Neutrophil (primary cell): ENCODE data around the gene EXOC4.

Experiments
- H3K27ac ChIP-seq: fragments of 200-600 bp; sonication (generic); 2 replicates; pipeline ENCODE4 v1.5.1; 2016; ENCODE audit warnings: mild to moderate bottlenecking, moderate library complexity
- H3K27me3 ChIP-seq: fragments of 200-600 bp; sonication (generic); 2 replicates; pipeline ENCODE4 v1.6.0; 2016; ENCODE audit warnings: mild to moderate bottlenecking
- H3K36me3 ChIP-seq: fragments of 200-600 bp; sonication (generic); 2 replicates; pipeline ENCODE4 v1.5.1; 2017
- H3K4me1 ChIP-seq, 2 experiments: fragments of 200-600 bp in 1 of 2; sonication (generic) in 1 of 2; 1 replicate in 1 of 2; 2 replicates in 1 of 2; pipeline versions ENCODE4 v1.5.1 to v1.6.1; 2013 to 2016; ENCODE audit warnings: low read depth in 1 of 2, low read length in 1 of 2, mild to moderate bottlenecking in 1 of 2, moderate library complexity in 1 of 2; ENCODE audit not compliant: control insufficient read depth in 1 of 2, insufficient read depth in 1 of 2
- H3K4me3 ChIP-seq, 2 experiments: fragments of 200-600 bp in 1 of 2; sonication (generic) in 1 of 2; 1 replicate in 1 of 2; 2 replicates in 1 of 2; pipeline ENCODE4 v1.5.1; 2013 to 2016; ENCODE audit warnings: low read depth in 1 of 2, low read length in 1 of 2, mild to moderate bottlenecking in 1 of 2, moderate library complexity in 1 of 2
- H3K9me3 ChIP-seq: fragments of 200-600 bp; sonication (generic); 2 replicates; pipeline ENCODE4 v1.5.1; 2016
- CTCF ChIP-seq: fragments of 200-600 bp; sonication (generic); IDR thresholded peaks from 2 replicates; pipeline ENCODE4 v1.5.1; 2016; ENCODE audit warnings: antibody characterized with exemption

EXOC4 gene

GRCh38 chr7:133783276-133783675 lies 530.4 kb downstream of the EXOC4 start:
- Histone ChIP-seq H3K36me3 (no peaks in the 10 kb centered on the region), H3K27me3 (no peaks in the 10 kb centered on the region), H3K27ac (no peak overlapping the region), H3K4me1 (no peaks in the 10 kb centered on the region), H3K9me3 (no peaks in the 10 kb centered on the region), H3K4me3 (no peak overlapping the region)
- no peak for TF ChIP-seq CTCF

- H3K4me3 ChIP-seq, result no peak overlapping the region
- TF ChIP-seq CTCF, result no peak
- no peak overlapping the region for H3K27ac ChIP-seq
- no peaks in the 10 kb centered on the region for H3K9me3 ChIP-seq
- H3K27me3 ChIP-seq, result no peaks in the 10 kb centered on the region
- no peaks in the 10 kb centered on the region for H3K4me1 ChIP-seq
- H3K36me3 ChIP-seq, result no peaks in the 10 kb centered on the region
Observed at GRCh38 chr7:133784486-133785001, 531.7 kb downstream of the EXOC4 start.

- no peaks in the 10 kb centered on the region for H3K27me3 ChIP-seq
- no peaks in the 10 kb centered on the region for H3K4me1 ChIP-seq
- H3K27ac ChIP-seq, result no peak overlapping the region
- no peaks in the 10 kb centered on the region for H3K36me3 ChIP-seq
- no peaks in the 10 kb centered on the region for H3K9me3 ChIP-seq
- TF ChIP-seq CTCF, result no peak
- no peak overlapping the region for H3K4me3 ChIP-seq
Observed at GRCh38 chr7:133786401-133786937, 533.6 kb downstream of the EXOC4 start.

GRCh38 chr7:133789974-133790373 lies 537.1 kb downstream of the EXOC4 start:
- H3K27ac ChIP-seq, result no peak overlapping the region
- no peaks in the 10 kb centered on the region for H3K27me3 ChIP-seq
- H3K9me3 ChIP-seq, result no peaks in the 10 kb centered on the region
- H3K4me3 ChIP-seq, result no peak overlapping the region
- no peaks in the 10 kb centered on the region for H3K36me3 ChIP-seq
- no peak for TF ChIP-seq CTCF
- H3K4me1 ChIP-seq, result no peaks in the 10 kb centered on the region

- Histone ChIP-seq H3K9me3 (no peaks in the 10 kb centered on the region), H3K27me3 (no peaks in the 10 kb centered on the region), H3K4me1 (no peaks in the 10 kb centered on the region), H3K36me3 (no peaks in the 10 kb centered on the region), H3K27ac (no peak overlapping the region), H3K4me3 (no peak overlapping the region)
- TF ChIP-seq CTCF, result no peak
Observed at GRCh38 chr7:133790911-133791310, 538.0 kb downstream of the EXOC4 start.
